Hematopoietic multipotent progenitor cell treated with erythropoietin and hydrocortisone succinate and interleukin-3 and kit ligand, for 4 days (in vitro differentiated cells): ENCODE measurements around the gene TEX44.

ENCODE experiments used
- DNase-seq: peaks from one replicate; pipeline ENCODE4 v3.0.0-alpha.2; 2015

Gene TEX44

DNA sequence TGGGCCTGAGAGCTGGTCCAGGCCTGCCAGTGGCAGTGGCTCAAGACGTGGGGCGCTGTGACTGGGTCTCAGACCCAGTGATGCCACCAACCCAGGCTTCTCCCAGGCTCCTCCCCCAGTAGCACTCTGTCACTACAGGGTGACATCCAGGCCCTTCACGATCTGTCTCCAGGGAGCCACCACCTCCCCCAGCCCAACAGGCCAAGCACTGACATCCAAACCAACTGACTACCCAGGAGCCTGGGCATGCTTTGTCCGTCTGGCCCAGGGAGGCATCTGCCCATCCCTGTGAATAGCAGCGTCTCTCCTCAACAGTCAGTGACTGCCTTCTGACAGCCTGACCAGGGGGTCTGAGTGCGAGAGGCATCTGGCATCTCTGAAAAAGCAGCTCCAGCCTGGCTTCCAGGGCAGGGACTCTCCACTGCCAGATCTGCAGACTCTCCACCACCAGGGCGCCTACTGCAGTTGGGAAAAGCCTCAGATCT, 13.0 kb downstream of the TEX44 start:
- no peak for DNase-seq

DNA sequence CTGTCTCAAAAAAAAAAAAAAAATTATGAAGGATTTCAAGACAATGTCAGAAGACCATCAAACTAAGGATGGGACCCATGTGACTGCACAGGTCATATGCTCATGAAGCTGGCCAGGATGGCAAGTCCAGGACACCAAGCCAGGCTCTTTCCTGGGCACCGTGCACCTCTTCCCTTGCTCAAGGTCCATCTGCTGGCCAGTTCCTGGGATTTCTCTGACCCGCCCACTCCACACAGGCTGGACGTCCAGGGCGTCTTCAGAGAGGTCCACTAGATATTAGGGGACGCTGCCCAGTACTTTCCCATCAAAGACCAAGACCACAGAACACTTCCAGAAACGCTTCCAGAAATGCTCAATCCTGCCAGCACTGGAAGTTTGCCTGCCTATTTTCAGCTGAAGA, 14.3 kb downstream of the TEX44 start:
- no peak for DNase-seq

DNA sequence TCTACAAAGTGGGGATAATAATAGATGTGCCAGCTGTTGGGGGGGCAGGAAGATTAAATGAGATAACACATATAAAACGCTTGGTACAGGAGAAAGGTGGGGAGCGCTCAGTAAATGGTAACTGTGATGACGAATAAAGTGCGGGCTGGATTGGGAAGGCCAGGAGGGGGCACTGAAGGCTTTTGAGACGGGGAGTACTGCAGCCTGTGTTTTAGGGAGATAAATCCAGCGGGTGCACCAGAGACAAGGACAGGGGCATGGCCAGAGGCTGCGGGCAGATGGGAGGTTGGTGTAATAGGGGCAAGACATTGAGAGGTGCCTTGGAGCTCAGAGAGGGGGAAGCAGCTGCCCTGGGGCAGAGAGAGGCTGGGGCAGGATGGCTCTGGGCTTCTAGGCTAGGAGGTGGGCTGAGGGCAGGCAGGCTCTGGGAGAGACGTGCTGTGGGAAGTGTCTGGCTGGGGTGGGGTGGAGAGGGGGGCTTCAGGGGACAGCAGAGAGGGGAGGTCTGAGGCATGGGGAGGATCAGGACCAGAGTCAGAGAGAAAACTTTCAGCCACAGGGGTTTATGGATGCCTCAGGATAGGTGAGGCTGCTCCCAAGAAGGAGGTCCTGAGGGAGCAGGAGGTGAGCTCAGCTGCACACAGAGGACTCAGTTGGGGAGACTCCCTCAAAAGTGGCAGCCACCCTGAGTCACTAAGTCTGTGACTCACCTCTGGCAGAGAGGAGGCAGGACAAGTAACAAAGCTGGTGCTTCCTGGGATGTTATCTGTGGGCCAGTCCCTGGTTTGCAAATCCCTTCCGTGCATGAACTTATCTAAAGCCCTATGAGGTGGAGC, 18.8 kb downstream of the TEX44 start:
- DNase-seq: peak; percentile 93

DNA sequence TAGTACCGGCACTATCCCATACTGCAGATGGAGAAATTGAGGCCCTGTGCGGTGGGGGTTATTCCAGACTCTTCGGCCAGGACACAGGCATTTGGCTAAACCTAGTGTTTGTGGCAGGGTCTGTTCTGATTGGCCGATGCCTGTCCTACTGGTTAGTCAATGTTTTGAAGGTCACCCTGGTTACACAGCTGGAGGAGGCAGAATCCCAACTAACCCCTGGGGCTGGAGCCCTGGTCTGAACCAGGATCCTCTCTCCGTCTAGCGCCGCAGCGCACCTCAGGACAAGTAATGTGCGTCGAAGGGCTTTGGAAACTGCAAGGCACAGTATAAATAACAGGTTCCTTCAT, 19.4 kb downstream of the TEX44 start:
- DNase-seq: no peak

DNA sequence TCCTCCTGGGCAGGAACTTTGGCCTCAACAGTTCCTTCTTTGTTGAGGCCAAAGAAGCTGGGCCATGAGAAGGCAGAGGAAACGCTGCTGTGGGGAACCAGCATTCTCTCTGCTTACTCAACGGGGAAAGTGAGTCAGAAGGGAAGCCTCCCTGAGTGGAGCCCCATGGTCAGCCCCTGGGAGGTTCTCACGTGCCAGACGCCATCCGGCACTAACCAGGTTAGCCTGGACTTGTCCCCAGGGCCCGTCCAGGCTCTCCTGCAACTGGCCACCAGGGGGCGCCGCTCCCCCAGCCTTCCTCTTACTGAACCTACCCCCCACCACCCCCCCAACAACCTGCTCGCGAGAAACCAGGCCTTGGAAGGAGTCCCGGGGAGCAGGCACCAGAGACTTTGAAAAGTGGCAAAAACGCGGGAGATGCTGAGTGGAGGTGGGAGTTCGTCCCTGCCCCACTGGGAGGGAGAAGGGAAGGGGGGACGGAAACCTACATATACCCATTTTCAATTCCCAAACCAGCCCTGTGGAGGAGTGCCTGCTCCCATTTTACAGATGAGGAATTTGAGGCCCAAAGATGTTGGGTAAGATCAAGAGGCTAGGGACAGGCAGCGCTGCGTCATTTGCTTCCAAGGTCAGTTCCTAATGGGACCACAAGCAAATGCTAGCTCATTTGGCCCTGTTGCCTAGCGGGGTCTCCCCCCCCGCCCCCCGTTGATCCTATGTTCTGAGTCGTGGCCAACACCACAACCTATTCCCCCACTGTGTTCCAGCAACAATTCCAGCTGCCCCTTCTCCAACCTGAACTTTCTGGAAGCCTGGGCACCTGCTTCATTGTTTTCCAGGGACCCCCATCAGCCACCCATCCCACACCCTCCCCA, 20.0 kb downstream of the TEX44 start:
- DNase-seq: peak; percentile 96

DNA sequence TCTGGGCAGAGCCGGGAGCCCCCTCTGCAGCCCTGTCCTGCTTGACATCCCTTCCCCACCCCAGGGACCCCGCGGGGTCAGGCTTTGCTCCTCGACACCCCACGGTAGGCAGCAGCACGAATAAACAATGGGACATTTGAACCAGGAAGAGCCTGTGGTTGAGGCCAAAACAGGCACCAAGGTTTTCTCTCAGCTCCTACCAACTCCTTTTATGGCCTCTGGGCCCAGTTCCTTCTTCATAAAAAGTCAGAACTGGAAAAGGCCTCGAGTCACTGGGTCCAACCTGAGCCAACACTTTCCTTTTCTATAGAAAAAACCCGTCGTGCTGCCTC, 20.6 kb downstream of the TEX44 start:
- no peak for DNase-seq

DNA sequence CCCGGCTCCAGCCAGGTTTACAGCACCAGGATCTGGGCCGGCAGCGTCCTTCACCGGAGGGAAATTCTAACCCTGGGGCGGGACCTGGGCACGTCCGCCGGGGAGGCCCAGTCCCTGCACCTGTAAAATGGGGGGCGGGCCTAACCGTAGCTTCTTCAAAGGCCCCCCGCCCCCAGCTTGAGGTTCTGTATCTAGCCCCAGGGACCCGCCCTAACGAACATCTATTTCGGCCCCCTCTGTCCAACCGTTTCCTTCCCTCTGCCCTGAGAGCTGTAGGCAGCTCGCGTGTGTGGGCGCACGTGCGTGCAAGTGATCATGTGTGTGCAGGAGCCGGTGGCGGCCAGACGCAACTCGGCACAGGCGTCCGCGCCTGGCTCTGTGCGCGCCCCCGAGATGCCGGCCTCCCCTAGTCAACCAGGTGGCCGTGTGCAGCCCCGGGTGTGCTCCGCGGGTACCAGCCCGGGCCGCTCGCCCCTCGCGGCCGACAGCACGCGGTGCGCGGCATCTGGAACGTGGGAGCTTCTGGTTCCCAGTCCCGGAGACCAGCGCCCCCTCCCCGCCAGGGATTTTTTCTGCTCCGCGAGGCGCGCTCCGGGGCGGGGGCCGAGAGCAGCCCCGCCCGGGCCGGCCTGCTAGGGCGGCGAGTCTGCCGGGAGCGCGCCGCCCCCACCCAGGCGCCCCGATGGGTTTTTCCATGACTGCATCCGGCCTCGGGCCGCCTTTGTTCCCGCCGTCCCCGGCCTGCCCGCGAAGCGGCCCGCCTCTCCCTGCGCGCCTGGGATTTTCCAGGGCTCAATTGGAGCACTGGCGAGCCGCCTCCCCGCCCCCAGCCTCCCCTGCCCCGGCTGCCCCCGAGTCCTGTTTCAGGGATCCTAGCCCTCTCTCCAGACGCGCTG, 21.2 kb downstream of the TEX44 start:
- DNase-seq: peak; percentile 99

DNA sequence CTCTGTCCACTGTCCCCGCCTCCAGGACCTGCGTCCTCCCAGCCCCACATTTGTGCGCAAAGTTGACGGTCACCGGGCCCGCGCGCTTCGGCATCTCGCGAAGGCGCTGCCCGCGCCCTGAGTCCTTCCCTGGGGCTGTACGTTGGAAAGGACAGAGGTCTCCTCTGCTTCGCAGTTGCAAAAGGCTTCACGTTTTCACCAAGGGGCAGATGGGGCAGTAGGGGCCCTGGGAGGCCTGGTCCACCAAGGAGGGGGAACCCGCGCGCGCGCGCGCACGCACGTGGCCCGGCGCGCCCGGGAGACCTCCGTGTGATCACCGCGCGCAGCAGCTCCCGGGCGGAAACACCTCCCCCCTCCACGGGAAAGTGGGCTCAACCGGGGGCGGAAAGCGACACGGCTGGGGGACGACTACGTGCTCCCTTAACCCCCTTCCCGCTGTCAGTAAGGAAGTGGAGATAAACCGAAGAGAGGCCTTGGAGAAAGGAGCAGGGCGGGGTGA, 21.9 kb downstream of the TEX44 start:
- peak; percentile 89 for DNase-seq

DNA sequence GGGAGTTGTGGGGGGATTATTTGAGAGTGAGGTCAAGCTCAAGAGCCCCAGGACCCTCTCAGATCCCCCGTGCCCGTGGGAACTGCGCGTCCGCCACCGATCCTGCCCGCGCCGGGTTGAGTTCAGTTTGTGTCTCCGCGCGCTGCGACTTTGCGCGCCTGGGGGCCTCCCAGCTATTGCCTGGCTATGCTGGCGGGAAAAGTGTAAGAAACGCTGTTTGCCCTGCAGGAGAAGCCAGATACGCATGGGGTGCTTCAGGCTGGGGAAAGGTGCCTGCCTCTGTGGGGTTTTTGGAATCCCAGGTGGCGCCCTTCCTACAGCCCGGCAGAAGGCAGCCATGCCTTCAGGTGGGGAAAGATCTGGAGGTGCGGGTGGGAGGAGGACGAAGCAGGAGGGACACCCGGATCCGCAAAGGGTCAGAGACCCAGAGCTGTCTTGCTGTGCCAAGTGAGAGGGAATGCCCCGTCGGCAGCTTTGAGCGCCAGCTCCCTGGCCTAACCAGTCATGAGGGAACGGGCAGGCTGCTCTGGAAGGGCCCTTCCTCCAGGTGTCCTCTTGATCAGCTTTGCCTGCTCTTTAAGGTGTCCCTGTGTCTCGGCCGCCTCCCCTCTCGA, 22.5 kb downstream of the TEX44 start:
- peak; percentile 45 for DNase-seq

DNA sequence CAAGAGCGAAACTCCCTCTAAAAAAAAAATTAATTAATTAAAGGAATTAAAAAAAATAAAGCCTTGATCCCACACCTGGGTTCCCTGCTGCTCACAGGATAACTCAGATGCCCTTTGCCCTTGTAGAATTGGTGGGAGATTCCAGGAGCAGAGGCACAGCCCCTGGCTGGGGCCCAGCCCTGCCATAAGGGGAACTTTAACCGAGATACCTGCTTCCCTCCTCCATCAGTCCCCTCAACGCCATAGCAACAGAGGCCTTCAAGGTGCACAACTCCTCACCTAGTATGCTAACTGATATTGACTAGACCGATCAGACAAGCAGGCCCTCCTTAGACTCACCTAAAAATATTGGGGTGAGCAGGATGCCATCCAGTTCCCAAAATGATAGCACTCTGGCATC, 23.6 kb downstream of the TEX44 start:
- DNase-seq: no peak

DNA sequence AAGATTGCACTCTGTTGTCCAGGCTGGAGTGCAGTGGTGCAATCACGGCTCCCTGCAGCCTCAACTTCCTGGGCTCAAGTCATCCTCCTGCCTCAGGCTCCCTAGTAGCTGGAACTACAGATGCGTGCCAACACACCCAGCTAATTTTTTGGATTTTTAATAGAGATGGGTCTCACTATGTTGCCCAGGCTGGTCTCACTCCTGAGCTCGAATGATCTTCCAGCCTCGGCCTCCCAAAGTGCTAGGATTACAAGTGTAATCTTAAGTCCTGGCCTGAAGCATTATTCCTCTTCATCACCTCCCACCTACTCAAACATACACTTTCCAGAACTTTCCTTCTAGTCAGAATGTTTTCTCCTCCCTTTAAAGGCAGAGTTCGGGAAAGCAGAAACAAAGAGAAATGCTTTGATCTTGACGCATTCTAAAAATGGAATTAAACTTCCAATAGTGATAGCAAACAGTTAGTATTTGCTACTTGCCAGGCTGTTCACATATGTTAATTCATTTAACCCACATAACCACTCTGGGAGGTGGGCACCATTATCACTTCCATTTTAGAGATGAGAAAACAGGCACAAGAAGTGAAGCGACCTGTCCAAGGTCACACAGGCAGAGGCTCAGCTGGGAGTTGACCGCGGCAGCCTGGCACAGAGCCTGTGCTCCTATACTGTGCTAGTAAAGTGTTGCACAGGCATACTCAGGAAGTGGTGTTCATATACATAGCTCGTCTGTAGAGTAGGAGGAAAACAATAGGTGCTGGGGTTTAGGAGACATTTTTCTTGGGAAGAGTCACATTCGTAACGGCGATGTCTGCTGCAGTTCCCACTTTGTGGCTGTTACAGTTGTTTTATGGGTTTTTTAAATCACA, 24.6 kb downstream of the TEX44 start:
- DNase-seq: peak; percentile 26

DNA sequence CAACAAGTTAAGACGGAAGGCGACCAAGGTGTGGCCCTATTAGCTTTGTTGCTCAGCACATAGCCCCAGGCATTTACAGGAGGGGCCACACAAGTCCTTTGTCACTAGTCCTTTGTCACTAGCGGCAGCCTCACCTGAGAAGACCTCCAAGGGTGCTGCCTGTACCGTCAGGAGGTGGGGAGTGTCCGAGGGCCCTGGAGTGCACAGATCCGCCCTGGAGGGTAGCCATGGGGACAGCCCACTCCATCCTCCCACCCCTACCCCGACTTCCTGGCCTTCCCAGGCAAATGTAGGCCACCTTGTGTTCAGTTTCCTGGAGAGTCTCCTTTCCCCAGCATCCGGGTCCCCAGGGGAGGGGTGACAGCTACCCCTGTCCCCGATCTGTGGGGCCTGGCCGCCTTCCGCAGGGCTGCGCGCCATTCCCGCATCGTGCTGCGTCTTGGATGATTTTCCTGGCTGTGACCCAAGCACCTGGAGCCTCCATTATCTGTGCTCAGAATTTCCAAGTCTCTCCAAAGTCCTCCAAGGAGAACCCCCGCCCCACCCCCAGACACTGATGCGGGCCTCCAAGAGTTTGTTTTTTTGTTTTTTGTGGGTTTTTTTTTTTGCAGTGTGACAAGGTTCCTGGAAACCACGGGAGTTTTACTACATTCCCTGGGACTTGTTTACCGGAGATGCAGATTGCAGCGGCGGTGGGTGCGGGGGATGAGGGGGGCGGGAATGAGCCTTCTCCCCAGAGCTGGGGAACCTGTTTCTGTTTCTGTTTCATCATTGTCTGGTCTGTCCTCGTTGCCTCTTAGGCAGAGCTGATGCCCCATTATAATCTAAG, 28.6 kb downstream of the TEX44 start:
- no peak for DNase-seq

DNA sequence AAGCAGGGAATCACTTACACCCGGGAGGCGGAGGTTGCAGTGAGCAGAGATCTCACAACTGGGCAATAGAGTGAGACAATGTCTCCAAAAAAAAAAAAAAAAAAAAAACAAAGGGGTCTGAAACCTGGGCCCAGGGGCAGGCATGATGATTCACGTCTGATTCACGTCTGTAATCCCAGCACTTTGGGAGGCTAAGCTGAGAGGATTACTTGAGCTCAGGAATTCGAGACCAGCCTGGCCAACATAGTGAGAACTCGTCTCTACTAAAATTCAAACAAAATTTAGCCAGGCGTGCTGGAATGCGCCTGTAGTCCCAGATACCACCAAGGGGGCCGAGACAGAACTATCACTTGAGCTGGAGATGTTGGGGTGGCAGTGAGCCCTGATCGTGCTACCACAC, 30.3 kb downstream of the TEX44 start:
- no peak for DNase-seq

DNA sequence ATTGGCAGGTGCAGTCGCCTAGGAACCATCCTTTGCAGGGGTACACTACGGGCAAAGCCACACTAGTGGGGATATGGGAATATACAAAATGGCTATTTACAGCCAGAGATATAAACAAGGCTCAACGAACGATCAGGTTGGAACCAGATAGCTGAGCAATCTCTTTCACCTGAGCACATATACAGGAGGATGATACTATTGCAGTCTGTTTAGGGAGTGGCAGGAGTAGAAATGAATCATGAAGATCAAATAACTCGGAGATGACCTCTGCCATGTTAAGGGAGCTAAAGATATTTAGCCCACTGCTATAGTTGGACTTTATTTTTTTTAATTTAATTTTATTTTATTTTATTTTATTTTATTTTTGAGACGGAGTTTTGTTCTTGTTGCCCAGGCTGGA, 33.8 kb downstream of the TEX44 start:
- no peak for DNase-seq

DNA sequence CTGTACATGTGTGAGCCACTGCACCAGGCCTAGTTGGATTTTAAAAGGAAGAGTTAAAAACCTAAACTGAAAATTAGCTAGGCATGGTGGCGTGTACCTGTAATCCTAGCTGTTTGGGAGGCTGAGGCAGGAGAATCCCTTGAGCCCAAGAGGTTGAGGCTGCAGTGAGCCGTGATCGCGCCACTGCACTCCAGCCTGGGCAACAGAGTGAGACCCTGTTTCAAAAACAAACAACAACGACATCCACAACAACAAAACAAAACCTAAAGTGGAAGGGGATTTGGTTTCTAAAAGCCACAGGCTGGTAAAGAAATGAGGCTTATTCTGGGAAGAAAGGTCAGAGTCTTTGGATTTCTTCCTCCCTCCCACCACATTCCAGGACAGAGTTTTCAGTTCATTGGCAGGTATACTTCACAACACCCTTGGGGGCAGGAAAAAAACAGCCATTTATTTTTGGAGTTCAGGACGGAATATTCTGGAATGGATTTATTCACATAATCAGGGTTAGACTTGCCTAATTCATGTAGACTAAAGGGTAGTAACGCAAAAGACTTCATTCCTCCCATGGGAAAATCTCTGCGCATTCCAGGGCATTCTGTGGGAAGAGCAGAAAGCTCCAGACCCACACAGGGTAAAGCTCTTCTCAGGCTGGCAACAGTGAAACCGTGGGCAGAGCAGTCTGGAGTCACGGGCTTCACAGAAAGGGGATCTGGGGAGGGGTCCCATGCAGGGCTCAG, 34.9 kb downstream of the TEX44 start:
- DNase-seq: no peak

DNA sequence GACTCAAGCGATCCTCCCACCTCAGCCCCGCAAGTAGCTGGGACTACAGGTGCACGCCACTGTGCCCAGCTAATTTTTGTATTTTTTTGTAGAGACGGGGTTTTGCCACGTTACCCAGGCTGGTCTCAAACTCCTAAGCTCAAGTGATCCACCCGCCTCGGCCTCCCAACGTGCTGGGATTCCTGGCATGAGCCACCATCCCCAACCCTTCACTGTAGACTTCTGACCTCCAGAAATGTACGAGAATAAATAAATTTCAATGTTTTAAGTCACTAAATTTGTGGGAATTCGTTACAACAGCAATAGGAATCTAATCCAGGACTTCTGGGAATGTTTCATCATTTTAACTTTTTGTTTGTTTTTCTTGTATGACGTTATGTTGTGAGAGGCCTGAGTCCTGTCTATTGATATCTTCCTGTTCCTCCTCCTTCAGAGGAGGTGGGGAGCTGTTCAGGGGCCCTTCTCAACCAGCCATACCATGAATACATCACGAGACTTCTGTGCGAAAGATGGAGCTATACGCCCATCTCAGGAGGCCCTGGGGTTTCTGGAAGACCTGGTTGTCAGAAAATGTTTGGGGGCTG, 40.0 kb downstream of the TEX44 start:
- DNase-seq: no peak

DNA sequence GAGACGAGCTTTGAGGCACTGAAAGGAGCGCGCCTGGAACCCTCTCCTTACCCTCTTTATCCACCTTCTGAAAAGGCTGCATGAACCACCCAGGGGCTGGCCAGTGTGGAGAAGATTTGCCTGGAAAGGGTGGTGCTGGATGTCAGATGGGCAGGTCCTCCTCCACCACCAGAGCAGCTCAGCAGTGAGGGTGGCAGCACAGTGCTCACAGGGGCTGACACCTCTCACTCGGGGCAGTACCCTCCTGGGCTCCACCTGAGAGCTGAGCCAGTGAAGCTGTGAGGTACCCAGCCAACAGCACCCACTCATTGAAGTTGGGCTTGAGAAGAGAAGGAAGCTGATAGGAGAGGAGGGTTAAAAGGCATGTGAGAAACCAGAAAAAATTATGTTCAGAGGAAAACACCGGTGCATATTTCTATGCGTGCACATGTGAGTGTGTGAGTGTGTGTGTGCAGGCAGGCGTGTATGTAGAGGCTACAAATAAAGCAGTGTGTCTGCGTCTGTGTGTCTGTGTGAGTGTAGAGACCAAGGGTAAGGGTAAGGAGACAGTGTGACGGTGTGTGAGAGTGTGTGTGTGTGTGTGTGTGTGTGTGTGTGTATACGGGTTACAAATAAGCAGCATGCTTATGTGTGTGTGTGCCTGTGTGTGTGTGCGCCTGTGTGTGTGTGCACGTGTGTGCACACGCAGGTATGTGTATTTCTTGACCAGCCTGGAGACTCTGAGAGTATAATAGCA, 40.7 kb downstream of the TEX44 start:
- DNase-seq: no peak

DNA sequence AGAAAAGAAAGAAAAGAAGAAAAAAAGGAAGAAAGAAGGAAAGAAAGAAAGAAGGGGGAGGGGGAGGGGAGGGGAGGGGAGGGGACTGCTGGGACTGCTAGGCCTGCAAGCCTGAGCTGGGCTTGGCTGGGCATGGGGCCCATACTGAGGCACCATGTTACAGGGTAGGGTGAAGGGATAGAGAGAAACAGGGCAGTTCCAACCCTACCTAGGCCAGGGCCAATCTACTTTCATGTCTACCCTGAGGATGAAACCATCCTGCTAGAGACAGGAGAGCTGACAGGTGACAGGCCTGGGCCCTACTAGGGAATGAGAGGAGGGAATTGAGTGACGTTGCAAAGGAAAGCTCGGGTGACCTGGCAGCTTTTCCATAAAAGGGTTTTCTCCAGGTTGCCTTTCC, 41.7 kb downstream of the TEX44 start:
- no peak for DNase-seq
